ENCODE measurements around the gene ADAM10. TPM values are rescaled to one million over a fixed set of nuclear protein-coding genes. Genes with fewer than 3 reads are reported as not detected.

The ADAM10 gene
- total RNA-seq, 4 donors from 2014 or later: 20.1 to 42.5 (median 33.4) TPM

DNA sequence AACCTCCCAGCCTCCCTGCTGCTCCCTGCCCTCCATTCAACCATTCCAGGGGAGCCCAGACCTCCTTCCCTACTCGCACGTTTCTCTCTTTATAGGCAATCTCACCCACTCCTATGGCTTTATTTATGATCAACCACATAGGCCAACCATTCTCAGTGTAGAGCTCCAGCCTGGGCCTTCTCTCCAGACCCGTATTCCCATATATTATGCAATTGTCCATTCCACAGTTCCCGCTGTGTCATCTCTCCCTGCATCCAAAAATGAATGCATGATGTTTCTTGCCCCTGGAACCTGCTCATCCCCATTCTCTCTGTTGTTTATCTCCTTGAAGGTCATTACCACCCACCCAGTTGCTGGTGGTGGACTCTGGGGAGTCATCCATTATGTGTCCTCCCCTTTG is 177.0 kb downstream of the ADAM10 start:
- Histone ChIP-seq H3K27ac (no peak overlapping the region), H3K27me3 (no peaks in the 10 kb centered on the region), H3K4me3 (no peak overlapping the region), H3K9me3 (no peaks in the 10 kb centered on the region), H3K36me3 (no peaks in the 10 kb centered on the region), H3K4me1 (peaks cover 0 to 3% of the 10 kb centered on the region in 2 donors)
- TF ChIP-seq, protein P1, sequence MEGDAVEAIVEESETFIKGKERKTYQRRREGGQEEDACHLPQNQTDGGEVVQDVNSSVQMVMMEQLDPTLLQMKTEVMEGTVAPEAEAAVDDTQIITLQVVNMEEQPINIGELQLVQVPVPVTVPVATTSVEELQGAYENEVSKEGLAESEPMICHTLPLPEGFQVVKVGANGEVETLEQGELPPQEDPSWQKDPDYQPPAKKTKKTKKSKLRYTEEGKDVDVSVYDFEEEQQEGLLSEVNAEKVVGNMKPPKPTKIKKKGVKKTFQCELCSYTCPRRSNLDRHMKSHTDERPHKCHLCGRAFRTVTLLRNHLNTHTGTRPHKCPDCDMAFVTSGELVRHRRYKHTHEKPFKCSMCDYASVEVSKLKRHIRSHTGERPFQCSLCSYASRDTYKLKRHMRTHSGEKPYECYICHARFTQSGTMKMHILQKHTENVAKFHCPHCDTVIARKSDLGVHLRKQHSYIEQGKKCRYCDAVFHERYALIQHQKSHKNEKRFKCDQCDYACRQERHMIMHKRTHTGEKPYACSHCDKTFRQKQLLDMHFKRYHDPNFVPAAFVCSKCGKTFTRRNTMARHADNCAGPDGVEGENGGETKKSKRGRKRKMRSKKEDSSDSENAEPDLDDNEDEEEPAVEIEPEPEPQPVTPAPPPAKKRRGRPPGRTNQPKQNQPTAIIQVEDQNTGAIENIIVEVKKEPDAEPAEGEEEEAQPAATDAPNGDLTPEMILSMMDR (IDR thresholded peaks at IDR 0.05 in 4 of 5, conservative IDR thresholded peaks at IDR 0.05 in 1 of 5): no peak
- TF ChIP-seq POLR2A (IDR thresholded peaks at IDR 0.05): no peak
- ATAC-seq (no peak), DNase-seq (no peak)
- in situ Hi-C loops (cut with MboI; ENCODE audit: low sequenced_read_pairs in 4 of 4): no loop called here
- intact Hi-C loops (cut with DNase I; ENCODE audit: low total_unique reads): no loop called here

DNA sequence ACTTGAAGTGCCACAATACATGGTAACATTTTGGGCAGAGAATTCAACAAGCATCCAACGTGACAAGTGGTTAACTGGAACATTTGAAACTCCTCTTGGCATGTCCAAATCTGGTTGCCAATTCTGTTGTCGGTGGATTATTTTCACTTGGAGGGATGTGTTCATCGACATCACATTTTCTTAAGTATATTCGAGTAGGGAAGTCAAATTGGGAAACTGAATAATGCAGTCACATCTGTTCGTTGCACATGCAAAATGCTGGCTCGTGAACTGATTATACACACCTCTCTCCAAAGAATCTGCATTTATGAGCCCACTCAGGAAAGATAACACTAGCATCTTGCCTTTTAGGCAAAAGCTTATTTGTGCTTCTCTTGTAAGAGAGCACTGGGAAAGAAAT is 178.0 kb downstream of the ADAM10 start:
- Histone ChIP-seq H3K4me3 (no peak overlapping the region), H3K9me3 (no peaks in the 10 kb centered on the region), H3K4me1 (peaks cover 0 to 3% of the 10 kb centered on the region in 2 donors), H3K36me3 (no peaks in the 10 kb centered on the region), H3K27me3 (no peaks in the 10 kb centered on the region), H3K27ac (no peak overlapping the region)
- TF ChIP-seq, protein P1 (IDR thresholded peaks at IDR 0.05 in 4 of 5, conservative IDR thresholded peaks at IDR 0.05 in 1 of 5): no peak
- no peak for TF ChIP-seq POLR2A (IDR thresholded peaks at IDR 0.05)
- intact Hi-C loops (cut with DNase I; ENCODE audit: low total_unique reads) (no loop called here), in situ Hi-C loops (cut with MboI; ENCODE audit: low sequenced_read_pairs in 4 of 4) (no loop called here)
- no peak for DNase-seq
- ATAC-seq: no peak

DNA sequence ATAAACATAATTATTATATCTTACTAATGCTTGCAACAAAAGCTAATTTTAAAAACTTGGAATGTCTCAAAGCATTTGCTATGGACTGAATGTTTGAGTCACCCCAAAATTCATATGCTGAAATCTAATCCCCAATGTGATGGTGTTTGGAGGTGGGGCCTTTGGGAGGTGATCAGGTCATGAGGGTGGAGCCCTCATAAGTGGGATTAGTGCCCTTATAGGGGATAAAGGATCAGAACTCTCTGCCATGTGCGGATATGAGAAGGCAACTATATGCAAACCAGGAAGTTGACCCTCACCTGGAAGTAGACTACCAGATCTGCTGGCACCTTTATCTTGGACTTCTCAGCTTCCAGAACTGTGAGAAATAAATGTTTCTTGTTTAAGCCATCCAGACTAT is 180.1 kb downstream of the ADAM10 start:
- H3K27ac ChIP-seq: no peak overlapping the region
- no peak for ATAC-seq
- no peak for TF ChIP-seq POLR2A (IDR thresholded peaks at IDR 0.05)
- TF ChIP-seq, protein P1 (IDR thresholded peaks at IDR 0.05 in 4 of 5, conservative IDR thresholded peaks at IDR 0.05 in 1 of 5): no peak
- no peaks in the 10 kb centered on the region for H3K27me3 ChIP-seq
- no peak for DNase-seq
- H3K4me1 ChIP-seq: peaks cover 0 to 3% of the 10 kb centered on the region in 2 donors
- no peaks in the 10 kb centered on the region for H3K9me3 ChIP-seq
- intact Hi-C loops (cut with DNase I; ENCODE audit: low total_unique reads) (no loop called here), in situ Hi-C loops (cut with MboI; ENCODE audit: low sequenced_read_pairs in 4 of 4) (no loop called here)
- no peaks in the 10 kb centered on the region for H3K36me3 ChIP-seq
- no peak overlapping the region for H3K4me3 ChIP-seq

DNA sequence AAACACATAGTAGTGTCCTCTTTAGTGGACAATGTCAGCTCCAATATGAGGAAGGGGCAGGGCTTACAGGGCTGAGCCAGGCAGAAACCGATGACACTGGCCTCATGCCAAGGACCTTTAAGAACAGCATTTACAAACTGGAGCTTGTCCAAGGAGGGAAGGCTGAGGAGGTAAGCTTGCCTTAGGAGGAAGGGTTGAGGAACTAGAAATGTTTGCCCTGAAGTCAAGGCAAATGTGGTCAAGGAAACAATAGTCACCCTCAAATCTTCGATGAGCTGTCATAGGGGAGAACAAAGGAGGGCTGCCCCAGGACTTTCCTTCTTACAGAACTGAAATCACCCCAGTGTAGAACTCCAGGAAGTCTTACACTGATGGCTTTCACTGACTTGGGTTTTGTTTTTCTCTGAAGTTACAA is 181.3 kb downstream of the ADAM10 start:
- TF ChIP-seq, protein P1 (IDR thresholded peaks at IDR 0.05 in 4 of 5, conservative IDR thresholded peaks at IDR 0.05 in 1 of 5): no peak
- TF ChIP-seq POLR2A (IDR thresholded peaks at IDR 0.05): no peak
- in situ Hi-C loops (cut with MboI; ENCODE audit: low sequenced_read_pairs in 4 of 4): no loop called here
- H3K27me3 ChIP-seq: no peaks in the 10 kb centered on the region
- peaks cover 0 to 3% of the 10 kb centered on the region in 2 donors for H3K4me1 ChIP-seq
- no peaks in the 10 kb centered on the region for H3K9me3 ChIP-seq
- H3K36me3 ChIP-seq: no peaks in the 10 kb centered on the region
- no peak overlapping the region for H3K27ac ChIP-seq
- H3K4me3 ChIP-seq: no peak overlapping the region
- ATAC-seq (no peak), DNase-seq (no peak)
- intact Hi-C loops (cut with DNase I; ENCODE audit: low total_unique reads): no loop called here

DNA sequence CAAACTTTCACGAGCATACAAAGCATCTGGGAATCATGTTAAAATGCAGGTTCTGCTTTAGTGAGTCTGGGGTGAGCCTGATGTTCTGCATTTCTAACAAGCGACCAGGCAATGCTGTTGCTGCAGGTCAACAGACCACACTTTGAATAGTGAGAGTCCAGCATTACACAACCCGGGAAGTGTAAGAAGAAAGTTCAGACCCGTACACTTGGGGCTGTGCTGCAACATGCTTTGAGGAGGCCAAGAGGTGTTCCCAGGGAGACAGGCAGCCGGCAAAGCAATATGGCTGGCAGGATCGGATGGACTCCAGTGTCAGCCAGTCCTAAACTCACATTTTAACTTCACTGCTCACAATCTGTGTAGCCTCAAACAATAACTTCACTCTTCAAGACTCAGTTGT is 183.5 kb downstream of the ADAM10 start:
- Histone ChIP-seq H3K4me3 (no peak overlapping the region), H3K36me3 (no peaks in the 10 kb centered on the region), H3K27me3 (no peaks in the 10 kb centered on the region), H3K9me3 (no peaks in the 10 kb centered on the region), H3K27ac (no peak overlapping the region), H3K4me1 (peaks cover 0 to 3% of the 10 kb centered on the region in 2 donors)
- TF ChIP-seq, protein P1 (IDR thresholded peaks at IDR 0.05 in 4 of 5, conservative IDR thresholded peaks at IDR 0.05 in 1 of 5): no peak
- TF ChIP-seq POLR2A (IDR thresholded peaks at IDR 0.05): no peak
- DNase-seq (no peak), ATAC-seq (no peak)
- intact Hi-C loops (cut with DNase I; ENCODE audit: low total_unique reads) (no loop called here), in situ Hi-C loops (cut with MboI; ENCODE audit: low sequenced_read_pairs in 4 of 4) (no loop called here)
